Esophagus squamous epithelium (tissue), 4 donors: Measurements from ENCODE around the gene IRF2BPL.

ENCODE experiments used
- POLR2A ChIP-seq, 4 donors: fragments of 450-650 bp; IDR thresholded peaks; one replicate each; pipeline ENCODE4 v1.6.1; 2017; ENCODE audit warnings: antibody characterized with exemption in 4 of 4, mild to moderate bottlenecking in 4 of 4, moderate library complexity in 3 of 4
- TF ChIP-seq, protein P1 (sequence below), 6 experiments: fragments of 450-650 bp in 4 of 6; fragments of 200-600 bp in 2 of 6; sonication (generic) in 2 of 6; IDR thresholded peaks; one replicate each; pipeline ENCODE4 v1.5.1; 2016 to 2019; ENCODE audit warnings: antibody characterized with exemption in 6 of 6, mild to moderate bottlenecking in 4 of 6, moderate library complexity in 4 of 6

DNA sequence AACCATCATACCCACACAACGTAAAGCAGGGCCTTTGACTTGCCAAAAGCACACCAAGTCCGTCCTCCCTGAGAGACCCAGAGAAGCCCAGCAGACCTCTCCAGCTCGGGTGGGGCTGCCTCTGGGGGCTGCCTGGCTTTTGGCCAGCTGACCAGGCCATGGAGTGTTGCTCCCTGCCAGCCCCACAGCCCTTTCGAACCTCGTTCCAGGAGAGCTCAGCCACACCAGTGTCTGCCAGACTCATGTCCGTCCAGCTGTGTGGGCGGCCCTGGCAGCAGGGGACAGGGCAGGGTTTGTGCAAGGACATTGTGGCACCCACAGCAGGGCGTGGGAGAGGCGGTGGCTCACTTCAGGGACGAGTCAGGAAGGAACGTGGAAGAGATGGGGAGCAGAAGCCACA is 22.6 kb upstream of the IRF2BPL start:
- TF ChIP-seq, protein P1, sequence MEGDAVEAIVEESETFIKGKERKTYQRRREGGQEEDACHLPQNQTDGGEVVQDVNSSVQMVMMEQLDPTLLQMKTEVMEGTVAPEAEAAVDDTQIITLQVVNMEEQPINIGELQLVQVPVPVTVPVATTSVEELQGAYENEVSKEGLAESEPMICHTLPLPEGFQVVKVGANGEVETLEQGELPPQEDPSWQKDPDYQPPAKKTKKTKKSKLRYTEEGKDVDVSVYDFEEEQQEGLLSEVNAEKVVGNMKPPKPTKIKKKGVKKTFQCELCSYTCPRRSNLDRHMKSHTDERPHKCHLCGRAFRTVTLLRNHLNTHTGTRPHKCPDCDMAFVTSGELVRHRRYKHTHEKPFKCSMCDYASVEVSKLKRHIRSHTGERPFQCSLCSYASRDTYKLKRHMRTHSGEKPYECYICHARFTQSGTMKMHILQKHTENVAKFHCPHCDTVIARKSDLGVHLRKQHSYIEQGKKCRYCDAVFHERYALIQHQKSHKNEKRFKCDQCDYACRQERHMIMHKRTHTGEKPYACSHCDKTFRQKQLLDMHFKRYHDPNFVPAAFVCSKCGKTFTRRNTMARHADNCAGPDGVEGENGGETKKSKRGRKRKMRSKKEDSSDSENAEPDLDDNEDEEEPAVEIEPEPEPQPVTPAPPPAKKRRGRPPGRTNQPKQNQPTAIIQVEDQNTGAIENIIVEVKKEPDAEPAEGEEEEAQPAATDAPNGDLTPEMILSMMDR (IDR thresholded peaks at IDR 0.05) = no peak
- no peak for TF ChIP-seq POLR2A (IDR thresholded peaks at IDR 0.05)
